ENCODE measurements around the gene MORN3.
A peak's percentile ranks its signal among the peaks of the same experiment; 100 is the strongest.
"Not testable (repeated sequence)": the region's sequence is repeated elsewhere in the genome, so short reads cannot be mapped to it uniquely, and the experiment has no call there.

The MORN3 gene

DNA sequence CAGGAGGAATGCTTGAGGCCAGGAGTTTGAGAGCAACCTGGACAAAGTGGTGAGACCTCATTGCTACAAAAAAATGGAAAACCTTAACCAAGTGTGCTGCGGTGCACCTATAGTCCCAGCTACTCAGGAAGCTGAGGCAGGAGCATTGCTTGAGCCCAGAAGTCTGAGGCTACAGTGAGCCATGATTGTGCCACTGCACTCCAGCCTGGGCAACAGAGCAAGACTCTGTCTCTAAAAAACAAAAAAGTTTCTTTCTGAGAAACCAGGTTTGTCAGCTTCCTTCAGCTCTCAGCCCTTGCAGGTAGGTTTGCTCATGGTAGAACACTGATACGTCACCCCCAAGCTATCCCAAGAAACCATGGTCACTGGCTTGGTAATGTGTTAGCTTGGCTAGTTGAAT lies 20.0 kb upstream of the MORN3 start:
- DNase-seq, result no peak

DNA sequence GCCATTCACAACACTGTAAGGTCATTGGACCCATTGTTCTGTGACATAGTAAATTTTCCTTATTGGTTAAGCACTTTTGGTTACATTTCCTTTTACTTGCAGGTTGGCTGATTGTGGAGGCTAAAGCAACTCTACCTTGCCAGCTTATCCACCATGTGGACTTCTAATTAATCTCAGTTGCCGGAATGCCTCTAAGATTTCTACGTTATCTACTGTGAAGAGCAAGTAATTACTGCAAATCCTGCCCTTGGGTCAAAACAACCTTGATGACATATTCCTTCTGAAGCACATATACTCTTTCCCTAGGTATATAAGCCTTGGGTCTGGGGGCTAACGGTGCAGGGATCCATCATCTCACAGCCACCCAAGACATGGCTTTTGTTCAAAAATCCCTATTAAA lies 19.5 kb upstream of the MORN3 start:
- no peak for DNase-seq

GRCh38 chr12:121679661-121680197 lies 10.3 kb upstream of the MORN3 start:
- not testable (repeated sequence) for DNase-seq

- DNase-seq, result no peak
Measured at GRCh38 chr12:121678716-121679300, 9.4 kb upstream of the MORN3 start.

DNA sequence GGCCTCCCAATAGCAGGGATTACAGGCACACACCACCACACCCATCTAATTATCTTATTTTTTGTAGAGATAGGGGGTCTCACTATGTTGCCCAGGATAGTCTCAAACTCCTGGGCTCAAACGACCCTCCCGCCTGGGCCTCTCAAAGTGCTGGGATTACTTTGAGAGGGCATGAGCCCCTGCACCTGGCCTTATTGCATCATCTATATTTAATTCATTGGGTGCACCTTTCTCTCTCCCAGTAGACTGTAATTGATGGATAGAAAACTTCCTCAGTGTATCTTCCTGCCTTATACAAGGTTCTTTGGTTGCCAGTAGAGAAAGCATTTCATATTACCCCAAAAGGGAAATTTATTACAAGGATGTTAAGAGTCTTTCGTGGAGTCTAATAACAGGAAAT lies 8.9 kb upstream of the MORN3 start:
- DNase-seq, result no peak

DNA sequence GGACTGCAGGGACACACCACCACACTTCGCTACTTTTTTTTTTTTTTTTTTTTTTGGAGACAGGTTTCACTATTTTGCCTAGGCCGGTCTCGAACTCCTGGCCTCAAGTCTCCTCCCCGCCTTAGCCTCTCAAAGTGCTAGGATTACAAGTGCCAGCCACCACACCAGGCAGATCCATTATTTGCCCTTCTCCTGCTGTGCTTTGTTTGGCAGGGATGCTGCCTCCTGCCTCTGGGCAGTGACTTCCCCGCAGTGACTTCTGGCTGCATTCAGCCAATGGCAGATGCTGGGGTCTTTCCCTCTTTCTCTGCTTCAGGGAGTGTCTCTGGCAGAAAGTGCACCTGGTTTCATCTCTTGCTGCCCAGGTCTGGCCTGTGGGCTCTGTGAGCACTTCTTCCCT lies 6.7 kb upstream of the MORN3 start:
- no peak for DNase-seq

DNA sequence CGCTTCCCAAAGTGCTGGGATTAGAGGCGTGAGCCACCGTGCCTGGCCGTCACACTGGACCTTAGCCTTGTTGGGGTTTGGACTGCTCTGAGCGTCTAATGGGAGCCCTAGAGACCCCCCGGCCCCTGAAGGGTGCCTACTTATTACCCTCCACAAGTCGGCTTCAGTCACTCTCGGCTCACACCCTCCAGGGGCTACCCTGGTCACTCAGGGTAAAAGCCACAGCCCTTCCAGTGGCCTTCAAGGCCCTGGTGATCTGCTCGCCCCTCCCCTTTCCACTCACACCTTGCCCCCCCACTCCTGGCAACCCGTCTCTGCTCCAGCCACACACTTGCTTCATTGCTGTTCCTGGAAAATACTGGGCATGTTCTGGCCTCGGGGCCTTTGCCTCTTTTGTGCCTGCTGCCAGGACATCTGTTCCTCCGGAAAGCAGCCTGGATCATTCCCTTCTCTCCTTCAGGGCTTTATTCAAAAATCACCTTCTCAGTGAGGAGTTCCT lies 3.6 kb upstream of the MORN3 start:
- DNase-seq, result no peak

DNA sequence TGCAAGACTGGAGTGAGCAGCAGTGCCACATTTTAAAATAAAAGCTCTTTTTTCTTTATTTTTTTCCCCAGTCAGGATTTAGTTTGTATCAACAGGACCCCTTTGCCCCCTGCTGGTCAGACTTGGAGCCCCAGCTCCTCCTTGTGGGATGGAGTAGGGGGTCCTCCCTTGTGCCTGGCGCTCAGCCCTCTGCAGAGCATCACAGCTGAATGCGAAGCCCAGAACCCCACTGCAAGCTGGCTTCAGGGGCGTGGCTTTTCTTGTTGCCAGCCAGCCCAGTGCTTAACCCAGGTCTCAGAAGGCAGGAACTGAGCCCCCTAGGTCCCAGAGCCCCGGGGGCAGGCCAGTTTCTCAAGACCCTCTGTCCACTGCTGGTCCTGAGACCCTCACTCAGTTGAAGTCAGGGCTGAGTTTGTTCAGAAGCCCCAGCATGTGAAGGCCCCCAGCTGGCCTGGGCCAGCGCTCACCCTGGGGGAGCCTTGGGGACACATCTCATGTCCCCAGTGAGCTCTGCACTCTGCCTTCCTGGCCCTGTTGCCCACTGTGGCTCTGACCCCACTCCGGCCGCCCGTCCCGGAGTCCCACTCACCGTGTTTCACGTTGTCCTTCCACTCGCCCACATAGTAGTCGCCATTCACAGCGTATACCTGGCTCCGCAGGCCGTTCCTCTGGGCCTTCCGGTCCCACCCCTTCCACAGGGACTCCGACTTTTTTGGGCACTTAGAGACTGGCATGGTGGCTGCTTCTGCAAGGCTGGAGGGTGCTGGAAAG lies 519 bp downstream of the MORN3 start:
- no peak for DNase-seq

- not testable (repeated sequence) for DNase-seq
Measured at GRCh38 chr12:121666829-121667228, 2.6 kb downstream of the MORN3 start.

GRCh38 chr12:121663610-121663929 lies 5.9 kb downstream of the MORN3 start:
- no peak for DNase-seq

DNA sequence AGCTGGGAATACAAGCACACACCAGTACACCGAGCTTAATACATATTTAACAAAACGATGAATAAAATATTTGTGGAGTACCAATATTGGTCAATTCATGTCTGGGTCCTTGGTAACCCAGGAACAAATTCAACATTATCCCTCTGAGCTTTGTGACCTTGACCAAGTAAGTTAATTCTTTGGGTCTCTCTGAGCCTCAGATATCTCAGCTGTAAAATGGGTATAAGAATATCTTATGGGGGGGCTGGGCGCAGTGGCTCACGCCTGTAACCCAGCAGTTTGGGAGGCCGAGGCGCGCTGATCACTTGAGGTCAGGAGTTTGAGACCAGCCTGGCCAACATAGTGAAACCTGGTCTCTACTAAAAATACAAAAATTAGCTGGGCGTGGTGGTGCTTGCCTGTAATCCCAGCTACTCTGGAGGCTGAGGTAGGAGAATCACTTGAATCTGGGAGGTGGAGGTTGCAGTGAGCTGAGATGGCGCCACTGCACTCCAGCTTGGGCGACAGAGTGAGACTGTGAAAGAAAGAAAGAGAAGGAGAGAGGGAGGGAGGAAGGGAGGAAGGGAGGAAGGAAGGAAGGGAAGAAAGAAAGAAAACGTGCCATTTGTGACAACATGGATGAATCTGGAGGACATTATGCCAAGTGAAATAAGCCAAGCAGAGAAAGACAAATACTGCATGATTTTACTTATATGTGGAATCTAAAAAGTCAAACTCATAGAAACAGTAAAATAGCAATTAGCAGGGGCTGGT lies 7.9 kb downstream of the MORN3 start:
- DNase-seq, result not testable (repeated sequence)

- DNase-seq, result no peak
Measured at GRCh38 chr12:121657305-121658008, 12.0 kb downstream of the MORN3 start.

- no peak for DNase-seq
Measured at GRCh38 chr12:121656122-121656521, 13.3 kb downstream of the MORN3 start.

DNA sequence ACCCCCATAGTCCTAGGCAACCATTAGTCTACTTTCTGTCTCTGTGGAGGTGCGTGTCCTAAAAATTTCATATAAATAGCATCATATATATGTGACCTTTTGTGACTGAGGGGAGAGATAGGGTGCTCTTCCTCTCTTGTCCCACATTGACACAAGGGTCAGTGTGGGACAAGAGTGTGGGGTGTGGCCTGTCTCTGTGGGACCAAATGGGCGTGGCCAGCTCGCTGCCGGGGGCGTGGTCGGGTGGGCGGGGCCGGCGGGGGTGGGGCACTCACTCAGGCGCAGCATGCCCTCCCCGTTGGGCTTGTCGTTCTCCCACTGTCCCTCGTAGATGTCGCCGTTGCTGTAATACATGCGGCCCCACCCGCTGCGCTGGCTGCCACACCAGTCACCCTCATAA lies 15.5 kb downstream of the MORN3 start:
- DNase-seq, result no peak

GRCh38 chr12:121652767-121653497 lies 16.5 kb downstream of the MORN3 start:
- no peak for DNase-seq

DNA sequence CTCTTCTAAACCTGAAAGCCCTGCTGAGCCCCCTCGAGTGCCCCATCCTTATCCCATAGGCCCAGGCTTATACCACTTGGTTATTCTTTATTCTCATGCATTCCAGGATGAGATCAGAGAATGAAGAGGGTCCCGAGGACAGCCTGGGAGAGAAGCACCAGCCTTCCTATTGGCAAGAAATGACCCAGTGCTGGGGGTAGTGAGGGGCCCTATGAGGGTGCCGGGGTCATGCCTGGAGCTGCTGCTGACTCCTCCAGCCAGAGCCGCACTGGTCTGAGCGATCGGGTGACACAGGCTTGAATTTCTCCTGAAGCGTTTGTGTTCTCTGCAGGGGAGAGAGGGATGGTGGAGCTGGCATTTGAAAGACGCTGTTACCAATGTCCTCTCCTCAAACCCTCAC lies 18.1 kb downstream of the MORN3 start:
- DNase-seq, result no peak

DNA sequence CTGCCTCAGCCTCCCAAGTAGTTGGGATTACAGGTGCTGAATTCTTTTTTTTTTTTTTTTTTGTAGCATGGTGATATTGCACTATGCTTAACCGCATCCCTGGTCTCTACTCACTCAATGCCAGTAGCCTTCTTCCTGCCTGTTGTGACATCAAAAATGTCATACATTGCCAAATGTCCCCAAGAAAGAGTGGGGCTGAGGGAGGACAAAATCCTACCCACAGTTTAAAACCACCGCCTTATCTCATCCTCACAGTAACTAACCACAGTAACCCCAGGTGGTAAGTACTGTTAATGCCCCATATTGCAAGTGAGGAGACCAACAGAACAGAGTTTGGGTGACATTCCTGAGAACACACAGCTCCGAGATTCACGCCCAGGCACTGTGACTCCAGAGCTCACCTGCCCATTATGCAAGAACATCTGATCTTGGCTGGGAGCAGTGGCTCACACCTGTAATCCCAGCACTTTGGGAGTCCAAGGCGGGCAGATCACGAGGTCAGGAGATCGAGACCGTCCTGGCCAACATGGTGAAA lies 19.6 kb downstream of the MORN3 start:
- DNase-seq, result peak; percentile 96

DNA sequence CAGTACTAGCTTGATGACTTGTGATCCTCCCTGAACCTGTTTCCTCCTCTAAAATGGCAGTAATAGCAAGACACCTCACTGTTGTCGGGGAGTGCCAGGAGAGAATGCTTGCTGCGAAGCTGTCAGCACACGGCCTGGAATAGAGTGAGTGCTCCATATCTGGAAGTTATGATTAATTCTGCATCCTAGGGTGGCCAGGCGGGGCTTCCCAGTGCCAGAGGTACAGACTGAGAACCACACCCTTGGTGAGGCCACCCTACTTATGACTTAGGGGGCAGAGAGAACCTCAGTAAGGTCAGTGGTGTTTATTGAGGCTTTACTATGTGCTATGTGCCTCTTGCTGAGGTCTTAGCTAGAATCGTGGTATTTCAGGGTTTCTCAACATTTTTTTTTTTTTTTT lies 20.1 kb downstream of the MORN3 start:
- DNase-seq, result no peak

DNA sequence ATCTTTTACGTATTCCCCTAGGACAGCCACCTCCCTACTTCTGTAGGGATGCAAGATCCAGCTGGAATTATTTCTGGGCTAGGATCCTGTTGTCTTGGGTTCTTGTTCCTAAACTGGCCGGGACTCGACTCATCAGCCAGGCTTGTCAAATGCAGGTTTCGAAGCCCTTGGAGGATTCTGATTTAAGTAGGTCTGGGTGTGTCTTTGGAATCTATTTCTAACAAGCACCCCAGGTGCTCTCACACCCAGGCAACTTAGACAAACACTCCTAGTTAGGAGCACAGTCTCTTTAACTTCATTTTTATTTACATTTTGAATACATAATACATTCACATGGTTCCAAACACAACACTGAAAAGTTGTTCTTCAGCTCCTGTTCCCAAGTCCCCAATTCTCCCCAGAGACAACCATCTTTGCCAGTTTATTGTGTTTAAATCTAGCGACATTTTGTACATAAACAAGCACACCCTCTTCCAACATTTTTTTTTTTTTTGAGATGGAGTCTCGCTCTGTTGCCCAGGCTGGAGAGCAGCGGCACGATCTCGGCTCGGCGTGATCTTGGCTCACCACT lies 20.9 kb downstream of the MORN3 start:
- no peak for DNase-seq

DNA sequence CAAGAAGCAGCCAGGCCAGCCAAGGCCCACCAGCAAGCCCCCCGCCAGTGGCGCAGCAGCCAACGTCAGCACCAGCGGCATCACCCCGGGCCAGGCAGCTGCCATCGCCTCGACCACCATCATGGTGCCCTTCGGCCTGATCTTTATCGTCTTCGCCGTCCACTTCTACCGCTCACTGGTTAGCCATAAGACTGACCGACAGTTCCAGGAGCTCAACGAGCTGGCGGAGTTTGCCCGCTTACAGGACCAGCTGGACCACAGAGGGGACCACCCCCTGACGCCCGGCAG lies 28.2 kb downstream of the MORN3 start:
- no peak for DNase-seq

- DNase-seq, result no peak
Measured at GRCh38 chr12:121638298-121639202, 30.9 kb downstream of the MORN3 start.
